A549 treated with ZK216348 at 1 μM for 4 hours (cell line): ENCODE measurements around the gene FITM1. TPM values are rescaled to one million over a fixed set of nuclear protein-coding genes. Genes with fewer than 3 reads are reported as not detected.

Source experiments
- total RNA-seq: library from RNA; stranded (reverse); fragments of 200-300 nt; extraction: Qiagen RNA extraction; gene quantifications from 5 replicates; pipeline ENCODE4 v1.2.3, GENCODE V29; 2022; ENCODE audit warnings: low read depth

FITM1 gene
- total RNA-seq, result not detected in 5 replicates

GRCh38 chr14:24130380-24130716 is at the start of gene FITM1:
Gene FITM1 (plus strand): TSS chr14:24130659. CDS start chr14:24131564, 905 bp downstream.

GRCh38 chr14:24093901-24094840 is 36.3 kb upstream of the FITM1 start, which contains the start of gene PCK2:
Gene PCK2 (plus strand): TSS chr14:24094311. CDS start chr14:24094406, 95 bp downstream.

GRCh38 chr14:24114532-24115421 is 15.7 kb upstream of the FITM1 start, which contains the start of the genes DCAF11 and NRL:
Gene DCAF11 (plus strand): TSS chr14:24114777. CDS start chr14:24115595, 818 bp downstream.
Gene NRL (minus strand): TSS chr14:24114949. CDS start chr14:24082848, 32,101 bp downstream.

GRCh38 chr14:24135834-24136683 is 5.6 kb downstream of the FITM1 start, which contains the start of gene PSME1:
Gene PSME1 (plus strand): TSS chr14:24136194. CDS start chr14:24136263, 69 bp downstream.

GRCh38 chr14:24141097-24141880 is 10.8 kb downstream of the FITM1 start, which contains the start of gene EMC9:
Gene EMC9 (minus strand): TSS chr14:24141591. CDS start chr14:24141304, 287 bp downstream.

GRCh38 chr14:24146453-24146977 is 16.1 kb downstream of the FITM1 start, which contains the start of gene PSME2:
Gene PSME2 (minus strand): TSS chr14:24146610. CDS start chr14:24146581, 29 bp downstream.

GRCh38 chr14:24146978-24147760 is 16.7 kb downstream of the FITM1 start, which contains the start of gene RNF31:
Gene RNF31 (plus strand): TSS chr14:24147498. CDS start chr14:24147699, 201 bp downstream.

GRCh38 chr14:24160850-24161804 is 30.7 kb downstream of the FITM1 start, which contains the start of gene IRF9:
Gene IRF9 (plus strand): TSS chr14:24161265. CDS start chr14:24162145, 880 bp downstream.

GRCh38 chr14:24171422-24172260 is 41.2 kb downstream of the FITM1 start, which contains the start of gene REC8:
Gene REC8 (plus strand): TSS chr14:24172080. CDS start chr14:24172553, 473 bp downstream.

Other genes with a start within 250 kb of the FITM1 start
- gene DHRS4, start 176.9 kb upstream of the FITM1 start, total RNA-seq, result 36.9 to 51.1 TPM (median 48.9 TPM) in 5 replicates
- gene DHRS4L2, start 141.7 kb upstream of the FITM1 start, total RNA-seq, result 23.2 to 36.3 TPM (median 32.1 TPM) in 5 replicates
- 0.22 to 0.74 TPM (median 0.60 TPM) in 5 replicates for gene CARMIL3, start 78.7 kb upstream of the FITM1 start, total RNA-seq
- gene CPNE6, start 59.1 kb upstream of the FITM1 start, total RNA-seq, result not detected in 5 replicates
- 13.5 to 21.1 TPM (median 19.2 TPM) in 5 replicates for gene PCK2, start 36.3 kb upstream of the FITM1 start, total RNA-seq
- 19.4 to 22.4 TPM (median 21.7 TPM) in 5 replicates for gene DCAF11, start 15.9 kb upstream of the FITM1 start, total RNA-seq
- 0.53 to 0.97 TPM (median 0.65 TPM) in 5 replicates for gene NRL, start 15.7 kb upstream of the FITM1 start, total RNA-seq
- gene PSME1, start 5.5 kb downstream of the FITM1 start, total RNA-seq, result 149 to 185 TPM (median 165 TPM) in 5 replicates
- gene EMC9, start 10.9 kb downstream of the FITM1 start, total RNA-seq, result 37.8 to 64.0 TPM (median 62.7 TPM) in 5 replicates
- 149 to 205 TPM (median 163 TPM) in 5 replicates for gene PSME2, start 16.0 kb downstream of the FITM1 start, total RNA-seq
- 14.7 to 35.4 TPM (median 31.7 TPM) in 5 replicates for gene RNF31, start 16.8 kb downstream of the FITM1 start, total RNA-seq
- gene IRF9, start 30.6 kb downstream of the FITM1 start, total RNA-seq, result 15.5 to 24.9 TPM (median 19.7 TPM) in 5 replicates
- gene REC8, start 41.4 kb downstream of the FITM1 start, total RNA-seq, result 2.6 to 6.5 TPM (median 4.6 TPM) in 5 replicates
- 51.4 to 91.8 TPM (median 77.1 TPM) in 5 replicates for gene IPO4, start 58.2 kb downstream of the FITM1 start, total RNA-seq
- 48.0 to 74.0 TPM (median 66.9 TPM) in 5 replicates for gene TM9SF1, start 64.8 kb downstream of the FITM1 start, total RNA-seq
- gene TSSK4, start 75.0 kb downstream of the FITM1 start, total RNA-seq, result not detected in 5 replicates
- gene CHMP4A, start 82.8 kb downstream of the FITM1 start, total RNA-seq, result 76.7 to 107 TPM (median 84.4 TPM) in 5 replicates
- gene MDP1, start 85.4 kb downstream of the FITM1 start, total RNA-seq, result 22.6 to 33.8 TPM (median 29.9 TPM) in 5 replicates
- 456 to 538 TPM (median 471 TPM) in 5 replicates for gene NEDD8, start 101.7 kb downstream of the FITM1 start, total RNA-seq
- gene GMPR2, start 102.3 kb downstream of the FITM1 start, total RNA-seq, result 53.6 to 67.0 TPM (median 57.2 TPM) in 5 replicates
- 31.9 to 41.7 TPM (median 36.3 TPM) in 5 replicates for gene TINF2, start 112.0 kb downstream of the FITM1 start, total RNA-seq
- gene TGM1, start 132.5 kb downstream of the FITM1 start, total RNA-seq, result 0.72 to 1.3 TPM (median 0.74 TPM) in 5 replicates
- gene RABGGTA, start 140.9 kb downstream of the FITM1 start, total RNA-seq, result 13.7 to 19.6 TPM (median 18.4 TPM) in 5 replicates
- gene DHRS1, start 169.1 kb downstream of the FITM1 start, total RNA-seq, result 9.5 to 15.2 TPM (median 13.7 TPM) in 5 replicates
- gene NOP9, start 169.2 kb downstream of the FITM1 start, total RNA-seq, result 11.6 to 19.3 TPM (median 18.7 TPM) in 5 replicates
- gene CIDEB, start 177.3 kb downstream of the FITM1 start, total RNA-seq, result 0.12 to 0.21 TPM (median 0.18 TPM) in 4 of 5 replicates, not detected in the other
- gene LTB4R2, start 179.5 kb downstream of the FITM1 start, total RNA-seq, result 2.0 to 6.3 TPM (median 5.6 TPM) in 5 replicates
- 3.2 to 6.8 TPM (median 5.9 TPM) in 5 replicates for gene LTB4R, start 180.8 kb downstream of the FITM1 start, total RNA-seq
- 0.21 TPM in 1 of 5 replicates, not detected in the others for gene ADCY4, start 204.4 kb downstream of the FITM1 start, total RNA-seq
- gene RIPK3, start 209.3 kb downstream of the FITM1 start, total RNA-seq, result not detected in 5 replicates
- gene NFATC4, start 237.5 kb downstream of the FITM1 start, total RNA-seq, result 0.15 to 0.36 TPM (median 0.25 TPM) in 4 of 5 replicates, not detected in the other